Sigmoid colon (tissue), 7 donors: Measurements from ENCODE around the gene NPIPA2. TPM values are rescaled to one million over a fixed set of nuclear protein-coding genes. Genes with fewer than 3 reads are reported as not detected.
"Not testable (repeated sequence)": the region's sequence is repeated elsewhere in the genome, so short reads cannot be mapped to it uniquely, and the experiment has no call there.

Experiments
- DNase-seq: peaks from one replicate; pipeline ENCODE4 v3.0.0-alpha.2; 2019
- H3K27ac ChIP-seq, 4 donors: fragments of 200-600 bp; sonication (generic); one replicate each; pipeline ENCODE4 v1.5.1; 2016 to 2019; ENCODE audit warnings: mild to moderate bottlenecking in 1 of 4
- H3K27me3 ChIP-seq, 3 donors: fragments of 200-600 bp; sonication (generic); one replicate each; pipeline ENCODE4 v1.5.1; 2019; ENCODE audit warnings: mild to moderate bottlenecking in 1 of 3
- H3K36me3 ChIP-seq, 4 donors: fragments of 200-600 bp; sonication (generic); one replicate each; pipeline ENCODE4 v1.5.1; 2016 to 2019
- H3K4me1 ChIP-seq, 4 donors: fragments of 200-600 bp; sonication (generic); one replicate each; pipeline ENCODE4 v1.5.1; 2017 to 2019
- H3K4me3 ChIP-seq, 4 donors: fragments of 200-600 bp; sonication (generic); one replicate each; pipeline ENCODE4 v1.5.1; 2017 to 2019; ENCODE audit warnings: mild to moderate bottlenecking in 2 of 4, moderate library complexity in 1 of 4
- H3K9me3 ChIP-seq, 4 donors: fragments of 200-600 bp in 3 of 4; sonication (generic) in 3 of 4; one replicate each; pipeline versions ENCODE4 v1.5.1 to v1.6.1; 2013 to 2019
- WGBS, 2 donors: extraction: QIAGEN DNeasy Blood & Tissue Kit; methylation state at CpG; one replicate each; pipeline ENCODE4 v1.1.7; 2013; 5-methylcytosine and 5-hydroxymethylcytosine counted together
- intact Hi-C: fragments of 100-400 bp; cut with DNase I; formaldehyde crosslinking; loops from one replicate; pipeline ENCODE4 v1.15.1; 2023
- polyA plus RNA-seq, 3 donors: library from polyadenylated mRNA; stranded (reverse); fragments of 200-250 nt; gene quantifications; one replicate each; pipeline ENCODE4 v1.2.3, GENCODE V29; 2013
- total RNA-seq, 4 donors: library from RNA; depleted of rRNA; stranded (reverse); fragments of >200 nt; gene quantifications; one replicate each; pipeline ENCODE4 v1.1.0, GENCODE V29; 2016
- donor health status: healthy with polysubstance abuse.
- donor health status: Bipolar disorder and iron deficiency.
- donor health status: healthy.

NPIPA2 gene
- total and polyA plus RNA-seq, 7 donors: 0.71 to 3.8 (median 1.9) TPM; not detected in 2

GRCh38 chr16:14786180-14786579 is 43.8 kb downstream of the NPIPA2 start:
- H3K9me3 ChIP-seq, intact Hi-C loops, DNase-seq, H3K36me3 ChIP-seq, H3K27me3 ChIP-seq, H3K4me3 ChIP-seq, H3K27ac ChIP-seq, H3K4me1 ChIP-seq: not testable (repeated sequence)
- WGBS, 2 donors: no CpG with 5 or more reads among the region's 1 CpG

- H3K36me3 ChIP-seq, H3K9me3 ChIP-seq, DNase-seq, H3K4me1 ChIP-seq, intact Hi-C loops, H3K27me3 ChIP-seq, H3K4me3 ChIP-seq, H3K27ac ChIP-seq: not testable (repeated sequence)
- WGBS, 2 donors: 57% methylated on average over 1 of the region's 5 CpGs; no CpG with 5 or more reads in 1 of the 2 donors
Measured at GRCh38 chr16:14789577-14789976, 47.2 kb downstream of the NPIPA2 start.

DNA sequence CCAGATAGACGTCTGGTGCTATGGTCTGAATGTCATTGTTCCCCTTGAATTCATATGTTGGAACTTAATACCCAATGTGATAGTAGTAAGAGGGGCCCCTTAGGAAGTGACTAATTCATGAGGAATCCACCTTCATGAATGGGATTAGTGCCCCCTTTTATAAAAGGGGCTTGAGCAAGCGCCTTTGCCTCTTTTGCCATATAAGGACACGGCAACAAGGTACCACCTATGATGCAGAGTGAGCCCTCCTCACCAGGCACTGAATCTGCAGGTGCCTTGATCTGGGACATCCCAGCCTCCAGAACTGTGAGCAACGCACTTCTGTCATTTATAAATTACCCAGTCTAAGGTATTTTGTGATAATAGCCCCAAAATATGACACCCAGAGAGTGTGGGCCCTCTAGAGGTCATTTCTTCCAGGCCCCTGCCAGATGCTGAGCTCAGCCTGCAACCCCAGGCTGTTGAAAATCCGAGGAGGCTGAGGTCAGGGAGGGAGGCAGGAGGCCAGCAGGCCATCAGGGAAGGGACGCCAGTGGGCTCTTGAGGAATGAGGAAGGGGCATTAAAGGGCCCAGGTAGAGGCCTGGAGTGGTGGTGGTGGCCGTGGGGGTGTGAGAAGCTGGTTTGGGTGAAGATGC is 48.1 kb downstream of the NPIPA2 start:
- H3K4me1 ChIP-seq, intact Hi-C loops, H3K36me3 ChIP-seq, H3K27ac ChIP-seq, H3K4me3 ChIP-seq, H3K9me3 ChIP-seq, DNase-seq, H3K27me3 ChIP-seq: not testable (repeated sequence)
- WGBS, 2 donors: no CpG with 5 or more reads among the region's 7 CpGs

- H3K4me1 ChIP-seq, H3K36me3 ChIP-seq, DNase-seq, H3K4me3 ChIP-seq, H3K9me3 ChIP-seq, H3K27ac ChIP-seq, intact Hi-C loops, H3K27me3 ChIP-seq: not testable (repeated sequence)
- WGBS, 2 donors: no CpG with 5 or more reads among the region's 2 CpGs
Measured at GRCh38 chr16:14792914-14793313, 50.6 kb downstream of the NPIPA2 start.

- H3K4me1 ChIP-seq, H3K27ac ChIP-seq, H3K4me3 ChIP-seq, H3K27me3 ChIP-seq, H3K36me3 ChIP-seq, intact Hi-C loops, H3K9me3 ChIP-seq, DNase-seq: not testable (repeated sequence)
- no CpG with 5 or more reads among the region's 2 CpGs for WGBS, 2 donors
Measured at GRCh38 chr16:14797558-14797957, 55.2 kb downstream of the NPIPA2 start.

DNA sequence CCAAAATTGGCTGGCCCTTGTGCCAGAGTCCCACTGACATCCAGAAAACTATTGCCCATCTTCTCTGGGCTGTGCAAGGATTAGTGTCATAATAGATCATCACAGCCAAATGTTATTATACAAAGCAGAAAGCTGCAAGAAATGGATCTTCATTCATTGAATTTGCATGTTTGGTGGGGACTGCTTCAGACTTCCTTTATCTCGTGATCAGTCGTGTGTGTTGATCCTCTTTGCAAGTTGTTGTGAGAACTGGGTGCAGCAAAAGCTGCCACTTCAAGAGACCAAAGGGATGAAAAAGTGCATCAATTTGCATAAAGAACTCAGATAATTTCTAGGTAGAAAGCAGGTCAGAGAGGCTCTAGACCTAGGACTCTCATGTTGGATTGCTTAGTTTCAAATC is 61.2 kb downstream of the NPIPA2 start:
- DNase-seq, H3K27ac ChIP-seq, H3K4me3 ChIP-seq, H3K4me1 ChIP-seq, intact Hi-C loops, H3K9me3 ChIP-seq, H3K27me3 ChIP-seq, H3K36me3 ChIP-seq: not testable (repeated sequence)
- WGBS, 2 donors: no CpG with 5 or more reads among the region's 2 CpGs

DNA sequence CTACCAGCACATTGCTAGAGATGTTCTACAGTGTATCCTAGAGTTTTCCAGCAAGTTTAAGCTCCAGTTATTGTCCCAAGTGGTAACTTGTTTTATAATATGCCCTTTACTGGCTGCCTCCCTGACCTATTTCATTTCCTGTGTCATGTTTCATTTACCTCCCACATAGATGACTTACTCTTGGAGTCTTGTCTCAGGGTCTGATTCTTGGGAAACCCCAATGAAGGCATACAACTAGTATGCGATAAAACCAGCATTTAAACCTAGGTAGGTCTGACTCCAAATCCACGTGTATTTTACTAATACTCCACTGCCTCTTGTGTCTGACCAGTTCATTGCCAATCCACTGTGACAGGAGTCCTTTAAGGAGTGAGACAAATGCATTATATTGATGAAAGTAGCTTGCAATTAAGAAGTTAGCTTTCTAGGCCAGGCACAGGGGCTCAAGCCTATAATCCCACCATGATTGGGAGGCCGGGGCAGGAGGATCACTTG is 64.9 kb downstream of the NPIPA2 start:
- H3K27me3 ChIP-seq, H3K27ac ChIP-seq, H3K9me3 ChIP-seq, H3K36me3 ChIP-seq, H3K4me1 ChIP-seq, intact Hi-C loops, H3K4me3 ChIP-seq, DNase-seq: not testable (repeated sequence)
- WGBS, 2 donors: 79 to 82% methylated on average over 3 of the region's 3 CpGs

DNA sequence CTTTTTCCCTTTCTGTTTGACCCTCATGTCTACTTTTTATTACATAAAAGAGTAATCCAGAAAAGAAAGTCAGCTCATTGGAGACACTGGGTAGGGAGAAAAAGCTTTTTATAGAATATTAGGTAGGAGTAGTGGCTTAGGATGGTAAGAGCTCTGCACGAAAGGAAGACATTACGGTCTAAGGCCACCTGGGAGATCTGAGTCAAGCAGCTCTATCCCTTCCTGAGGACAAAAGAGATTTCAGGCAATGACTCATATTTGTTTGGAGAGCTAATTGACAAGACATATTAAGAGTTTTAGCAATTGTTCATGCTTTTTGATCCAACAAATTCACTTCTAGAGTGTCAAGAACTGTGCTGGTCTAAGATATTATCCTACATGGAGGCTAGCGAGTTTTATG is 71.6 kb downstream of the NPIPA2 start:
- WGBS, 2 donors: 95% methylated on average over 1 to 2 of the region's 3 CpGs
- intact Hi-C loops: not testable (repeated sequence)

More for the DNA sequence above, 71.6 kb downstream of the NPIPA2 start:
- H3K36me3 ChIP-seq, DNase-seq, H3K27ac ChIP-seq, H3K9me3 ChIP-seq, H3K4me3 ChIP-seq, H3K4me1 ChIP-seq, H3K27me3 ChIP-seq: not testable (repeated sequence)

Other genes with a start within 250 kb of the NPIPA2 start
- gene PARN, start 112.3 kb upstream of the NPIPA2 start, total RNA-seq: 10 to 100 TPM; 33.6 to 75.3 (median 41.2) TPM
- 10 to 100 TPM; 14.4 to 19.4 (median 16.2) TPM for gene PARN, start 112.3 kb upstream of the NPIPA2 start, polyA plus RNA-seq
- gene BFAR, start 109.6 kb upstream of the NPIPA2 start, total RNA-seq: 10 to 100 TPM; 52.1 to 64.9 (median 61.2) TPM
- gene BFAR, start 109.6 kb upstream of the NPIPA2 start, polyA plus RNA-seq: 10 to 100 TPM; 38.1 to 52.3 (median 43.3) TPM
- not detected for gene PLA2G10, start 48.2 kb upstream of the NPIPA2 start, total RNA-seq
- 10 to 100 TPM; 22.7 to 29.4 (median 27.5) TPM for gene PLA2G10, start 48.2 kb upstream of the NPIPA2 start, polyA plus RNA-seq
- gene NPIPA3, start 39.1 kb upstream of the NPIPA2 start, total RNA-seq: 1 to 10 TPM in 1 of 4 donors, under 1 TPM in 1, not detected in 2; 0.71 to 2.8 TPM
- gene NPIPA3, start 39.1 kb upstream of the NPIPA2 start, polyA plus RNA-seq: 1 to 10 TPM in 1 of 3 donors, under 1 TPM in 1, not detected in 1; 0.54 to 1.2 TPM
- gene NOMO1, start 91.2 kb downstream of the NPIPA2 start, total RNA-seq: 10 to 100 TPM; 30.9 to 75.1 (median 54.7) TPM
- gene NOMO1, start 91.2 kb downstream of the NPIPA2 start, polyA plus RNA-seq: 10 to 100 TPM in 1 of 3 donors, 1 to 10 TPM in 2; 7.2 to 37.2 (median 7.6) TPM
- 100 to 1,000 TPM in 1 of 4 donors, 10 to 100 TPM in 3; 36.0 to 152 (median 62.9) TPM for gene NPIPA1, start 194.9 kb downstream of the NPIPA2 start, total RNA-seq
- gene NPIPA1, start 194.9 kb downstream of the NPIPA2 start, polyA plus RNA-seq: 10 to 100 TPM in 2 of 3 donors, 1 to 10 TPM in 1; 8.1 to 51.4 (median 17.4) TPM
- 10 to 100 TPM; 46.4 to 57.3 (median 52.2) TPM for gene PDXDC1, start 232.5 kb downstream of the NPIPA2 start, total RNA-seq
- gene PDXDC1, start 232.5 kb downstream of the NPIPA2 start, polyA plus RNA-seq: 100 to 1,000 TPM in 1 of 3 donors, 10 to 100 TPM in 2; 94.3 to 112 (median 99.6) TPM